ENCODE data around the gene ZNF496. TPM values are rescaled to one million over a fixed set of nuclear protein-coding genes. Genes with fewer than 3 reads are reported as not detected.

Gene ZNF496
- total RNA-seq, 1 experiment from 2014 or later: 36.4 TPM

DNA sequence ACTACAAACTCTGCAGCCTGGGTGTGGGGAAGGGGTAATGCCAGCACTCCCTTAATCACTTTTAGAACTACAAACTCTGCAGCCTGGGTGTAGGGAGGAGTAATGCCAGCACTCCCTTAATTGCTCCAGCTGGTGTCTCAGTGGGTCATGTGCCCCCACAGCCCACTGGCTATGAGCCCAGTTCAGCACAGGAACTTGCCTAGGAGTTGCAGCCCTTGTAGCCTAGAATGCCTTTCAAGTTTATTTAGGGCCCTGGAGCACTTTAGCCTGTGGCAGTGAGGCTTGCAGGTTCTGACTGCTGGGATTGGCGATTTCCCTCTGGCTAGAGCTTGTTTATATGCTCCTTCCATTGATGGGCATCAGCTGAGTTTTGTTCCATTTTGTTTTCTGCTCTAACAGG, 58.7 kb downstream of the ZNF496 start:
- ChIA-PET CTCF (no interaction called here), POLR2A (no interaction called here)
- no peaks in the 10 kb centered on the region for H3K27me3 Mint-ChIP-seq (ENCODE audit: insufficient read depth, unreplicated experiment)

DNA sequence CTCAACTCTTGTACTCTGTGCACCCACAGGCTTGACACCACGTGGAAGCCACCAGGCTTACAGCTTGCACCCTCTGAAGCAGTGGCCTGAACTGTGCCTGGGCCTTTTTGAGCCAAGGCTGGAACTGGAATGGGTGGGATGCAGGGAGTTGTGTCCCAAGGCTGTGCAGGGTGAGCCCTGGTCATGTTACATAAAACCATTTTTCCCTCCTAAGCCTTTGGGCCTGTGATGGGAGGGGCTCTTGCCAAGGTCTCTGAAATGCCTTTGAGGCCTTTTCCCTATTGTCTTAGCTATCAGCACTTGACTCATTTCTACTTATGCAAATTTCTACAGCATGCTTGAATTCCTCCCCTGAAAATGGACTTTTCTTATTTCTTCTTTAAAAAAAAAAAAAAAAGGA, 61.7 kb downstream of the ZNF496 start:
- Histone ChIP-seq H3K9me3 (no peaks in the 10 kb centered on the region), H3K36me3 (ENCODE audit: control insufficient read depth, insufficient read depth, low read length) (no peaks in the 10 kb centered on the region), H3K4me1 (no peaks in the 10 kb centered on the region), H3K27me3 (replicated peaks; ENCODE audit: control insufficient read depth, insufficient read depth, low read length) (no peaks in the 10 kb centered on the region), H3K4me3 (ENCODE audit: low read depth, low read length) (no peak overlapping the region)
- no peaks in the 10 kb centered on the region for H3K27me3 Mint-ChIP-seq (ENCODE audit: insufficient read depth, unreplicated experiment)
- intact Hi-C loops (cut with micrococcal nuclease; ENCODE audit: unreplicated experiment): no loop called here
- BruUV-seq (replicated peaks): no TSS peak
- TF ChIP-seq, protein P1, sequence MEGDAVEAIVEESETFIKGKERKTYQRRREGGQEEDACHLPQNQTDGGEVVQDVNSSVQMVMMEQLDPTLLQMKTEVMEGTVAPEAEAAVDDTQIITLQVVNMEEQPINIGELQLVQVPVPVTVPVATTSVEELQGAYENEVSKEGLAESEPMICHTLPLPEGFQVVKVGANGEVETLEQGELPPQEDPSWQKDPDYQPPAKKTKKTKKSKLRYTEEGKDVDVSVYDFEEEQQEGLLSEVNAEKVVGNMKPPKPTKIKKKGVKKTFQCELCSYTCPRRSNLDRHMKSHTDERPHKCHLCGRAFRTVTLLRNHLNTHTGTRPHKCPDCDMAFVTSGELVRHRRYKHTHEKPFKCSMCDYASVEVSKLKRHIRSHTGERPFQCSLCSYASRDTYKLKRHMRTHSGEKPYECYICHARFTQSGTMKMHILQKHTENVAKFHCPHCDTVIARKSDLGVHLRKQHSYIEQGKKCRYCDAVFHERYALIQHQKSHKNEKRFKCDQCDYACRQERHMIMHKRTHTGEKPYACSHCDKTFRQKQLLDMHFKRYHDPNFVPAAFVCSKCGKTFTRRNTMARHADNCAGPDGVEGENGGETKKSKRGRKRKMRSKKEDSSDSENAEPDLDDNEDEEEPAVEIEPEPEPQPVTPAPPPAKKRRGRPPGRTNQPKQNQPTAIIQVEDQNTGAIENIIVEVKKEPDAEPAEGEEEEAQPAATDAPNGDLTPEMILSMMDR (IDR thresholded peaks at IDR 0.05; ENCODE audit: insufficient read depth in 1 of 2, low read depth in 1 of 2, low read length in 1 of 2, severe bottlenecking in 1 of 2, unreplicated experiment in 1 of 2): no peak
- CTCF ChIA-PET: no interaction called here
- peaks cover 26% of the 10 kb centered on the region for H3K9me3 Mint-ChIP-seq (ENCODE audit: unreplicated experiment)
- POLR2A ChIA-PET: no interaction called here
- no peak overlapping the region for H3K4me3 Mint-ChIP-seq (ENCODE audit: unreplicated experiment)
- H3K36me3 Mint-ChIP-seq (ENCODE audit: insufficient read depth, unreplicated experiment): no peaks in the 10 kb centered on the region
- no peak overlapping the region for H3K27ac Mint-ChIP-seq (ENCODE audit: unreplicated experiment)
- DNase-seq: no peak
- H3K4me1 Mint-ChIP-seq (ENCODE audit: low read depth, unreplicated experiment): no peaks in the 10 kb centered on the region

More for the DNA sequence above, 58.7 kb downstream of the ZNF496 start:
- Mint-ChIP-seq H3K4me1 (ENCODE audit: low read depth, unreplicated experiment) (no peaks in the 10 kb centered on the region), H3K36me3 (ENCODE audit: insufficient read depth, unreplicated experiment) (no peaks in the 10 kb centered on the region), H3K27ac (ENCODE audit: unreplicated experiment) (no peak overlapping the region), H3K4me3 (ENCODE audit: unreplicated experiment) (no peak overlapping the region), H3K9me3 (ENCODE audit: unreplicated experiment) (peaks cover 41% of the 10 kb centered on the region)
- intact Hi-C loops (cut with micrococcal nuclease; ENCODE audit: unreplicated experiment): no loop called here
- no TSS peak for BruUV-seq (replicated peaks)
- Histone ChIP-seq H3K36me3 (ENCODE audit: control insufficient read depth, insufficient read depth, low read length) (no peaks in the 10 kb centered on the region), H3K9me3 (no peaks in the 10 kb centered on the region), H3K4me3 (ENCODE audit: low read depth, low read length) (no peak overlapping the region), H3K27me3 (replicated peaks; ENCODE audit: control insufficient read depth, insufficient read depth, low read length) (no peaks in the 10 kb centered on the region), H3K4me1 (no peaks in the 10 kb centered on the region)
- TF ChIP-seq, protein P1 (IDR thresholded peaks at IDR 0.05; ENCODE audit: insufficient read depth in 1 of 2, low read depth in 1 of 2, low read length in 1 of 2, severe bottlenecking in 1 of 2, unreplicated experiment in 1 of 2): no peak
- DNase-seq: no peak

DNA sequence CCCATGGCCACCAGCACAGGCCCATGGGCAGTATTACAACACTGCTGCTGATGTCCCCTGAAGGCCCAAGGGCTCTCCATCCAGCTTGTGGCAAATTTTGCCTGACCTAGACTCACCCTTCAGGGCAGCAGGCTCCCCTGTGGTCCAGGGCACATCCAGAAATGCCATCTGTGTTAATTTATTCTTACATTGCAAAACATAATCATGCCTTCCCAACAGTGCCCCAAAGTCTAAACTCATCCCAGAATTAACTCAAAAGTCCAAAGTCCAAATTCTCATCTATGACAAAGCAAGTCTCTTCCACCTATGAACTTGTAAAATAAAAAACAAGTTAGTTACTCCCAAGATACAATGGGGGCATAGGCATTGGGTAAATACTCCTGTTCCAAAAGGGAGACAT, 62.5 kb downstream of the ZNF496 start:
- H3K36me3 Mint-ChIP-seq (ENCODE audit: insufficient read depth, unreplicated experiment): no peaks in the 10 kb centered on the region
- H3K4me1 Mint-ChIP-seq (ENCODE audit: low read depth, unreplicated experiment): no peaks in the 10 kb centered on the region
- Histone ChIP-seq H3K4me1 (no peaks in the 10 kb centered on the region), H3K36me3 (ENCODE audit: control insufficient read depth, insufficient read depth, low read length) (no peaks in the 10 kb centered on the region), H3K27me3 (replicated peaks; ENCODE audit: control insufficient read depth, insufficient read depth, low read length) (no peaks in the 10 kb centered on the region), H3K9me3 (no peaks in the 10 kb centered on the region), H3K4me3 (ENCODE audit: low read depth, low read length) (no peak overlapping the region)
- DNase-seq: no peak
- H3K27ac Mint-ChIP-seq (ENCODE audit: unreplicated experiment): no peak overlapping the region
- peaks cover 30% of the 10 kb centered on the region for H3K9me3 Mint-ChIP-seq (ENCODE audit: unreplicated experiment)
- H3K4me3 Mint-ChIP-seq (ENCODE audit: unreplicated experiment): no peak overlapping the region
- no TSS peak for BruUV-seq (replicated peaks)
- TF ChIP-seq, protein P1 (IDR thresholded peaks at IDR 0.05; ENCODE audit: insufficient read depth in 1 of 2, low read depth in 1 of 2, low read length in 1 of 2, severe bottlenecking in 1 of 2, unreplicated experiment in 1 of 2): no peak
- ChIA-PET POLR2A (no interaction called here), CTCF (no interaction called here)
- intact Hi-C loops (cut with micrococcal nuclease; ENCODE audit: unreplicated experiment): no loop called here
- no peaks in the 10 kb centered on the region for H3K27me3 Mint-ChIP-seq (ENCODE audit: insufficient read depth, unreplicated experiment)
